Endothelial cell of umbilical vein (primary cell): ENCODE measurements around the gene LIMD2. TPM values are rescaled to one million over a fixed set of nuclear protein-coding genes. Genes with fewer than 3 reads are reported as not detected.

Experiments used
- BruUV-seq: library from RNA; stranded (reverse); fragments of 400-500 nt; replicated peaks from 2 replicates; lab custom pipeline; 2021; lab: Mats Ljungman, UMichigan
- CTCF ChIA-PET: fragments of 300-600, 350-600 bp; sonication (Branson Sonifier 250); formaldehyde crosslinking; loops from one replicate; lab custom pipeline; 2021; ENCODE audit warnings: antibody characterized with exemption, inconsistent platforms; lab: Charles Lee
- POLR2A ChIA-PET: fragments of 300-600, 350-600 bp; sonication (Branson Sonifier 250); formaldehyde crosslinking; loops from one replicate; lab custom pipeline; 2021; ENCODE audit warnings: antibody characterized with exemption, inconsistent platforms; lab: Charles Lee
- DNase-seq: peaks from one replicate; pipeline ENCODE4 v3.0.0-alpha.2; 2011; ENCODE audit warnings: low read depth, low spot score
- FAIRE-seq: peaks from 2 replicates; lab custom pipeline; 2011; peaks lifted over from hg19 to GRCh38; lab: Jason Lieb, UNC
- H2AFZ ChIP-seq: 2 replicates; pipeline ENCODE4 v1.6.0; 2012; ENCODE audit warnings: low read depth, low read length, control low read depth, inconsistent platforms
- H3K27ac ChIP-seq: 2 replicates; pipeline ENCODE4 v1.5.1; 2011; ENCODE audit warnings: low read depth, mild to moderate bottlenecking, control low read depth, low read length, moderate library complexity; ENCODE audit not compliant: insufficient read depth
- H3K27me3 ChIP-seq, 2 experiments: 2 replicates each; pipeline versions ENCODE4 v1.6.0 to v1.6.1; 2011; ENCODE audit warnings: low read length in 2 of 2, mixed read lengths in 1 of 2; ENCODE audit not compliant: control insufficient read depth in 2 of 2, insufficient read depth in 2 of 2
- H3K36me3 ChIP-seq, 2 experiments: 2 replicates in 1 of 2; 3 replicates in 1 of 2; pipeline ENCODE4 v1.5.1; 2011; ENCODE audit warnings: low read length in 2 of 2, mild to moderate bottlenecking in 1 of 2, moderate library complexity in 1 of 2; ENCODE audit not compliant: control insufficient read depth in 2 of 2, insufficient read depth in 2 of 2; ENCODE audit errors: extremely low read depth in 1 of 2
- H3K4me1 ChIP-seq: 3 replicates; pipeline ENCODE4 v1.5.1; 2011; ENCODE audit warnings: mild to moderate bottlenecking, low read length; ENCODE audit not compliant: control insufficient read depth, insufficient read depth; ENCODE audit errors: extremely low read depth
- H3K4me2 ChIP-seq: 2 replicates; pipeline ENCODE4 v1.6.1; 2011; ENCODE audit warnings: low read length, control low read depth, mixed read lengths; ENCODE audit not compliant: insufficient read depth
- H3K4me3 ChIP-seq, 3 experiments: fragments of 200-600 bp in 1 of 3; sonication (generic), shearing (Covaris generic) in 1 of 3; replicated peaks in 1 of 3; 2 replicates each; pipeline ENCODE4 v1.5.1; 2011 to 2016; ENCODE audit warnings: control low read depth in 3 of 3, low read length in 3 of 3, mild to moderate bottlenecking in 2 of 3, inconsistent platforms in 1 of 3, low read depth in 1 of 3, moderate library complexity in 1 of 3; ENCODE audit not compliant: insufficient read depth in 1 of 3
- H3K79me2 ChIP-seq: 2 replicates; pipeline ENCODE4 v1.6.0; 2012; ENCODE audit warnings: low read length, inconsistent platforms; ENCODE audit not compliant: control insufficient read depth, insufficient read depth
- H3K9ac ChIP-seq: replicated peaks from 2 replicates; pipeline ENCODE3; 2011; ENCODE audit warnings: low read length, control low read depth; ENCODE audit not compliant: insufficient read depth; ENCODE audit errors: extremely low read depth
- H3K9me1 ChIP-seq: replicated peaks from 3 replicates; pipeline ENCODE4 v1.6.0; 2011; ENCODE audit warnings: mild to moderate bottlenecking, low read length; ENCODE audit not compliant: control insufficient read depth, insufficient read depth; ENCODE audit errors: extremely low read depth
- H3K9me3 ChIP-seq: replicated peaks from 2 replicates; pipeline ENCODE4 v1.5.1; 2012; ENCODE audit warnings: low read length, inconsistent platforms; ENCODE audit not compliant: control insufficient read depth, insufficient read depth
- H4K20me1 ChIP-seq: replicated peaks from 2 replicates; pipeline ENCODE3; 2011; ENCODE audit warnings: mild to moderate bottlenecking, low read length; ENCODE audit not compliant: control insufficient read depth, insufficient read depth; ENCODE audit errors: extremely low read depth
- CTCF ChIP-seq, 2 donors: IDR thresholded peaks; 1 replicate in 1 of 2; 2 replicates in 1 of 2; pipeline ENCODE4 v1.5.1; 2011; ENCODE audit warnings: low read length in 2 of 2, mild to moderate bottlenecking in 2 of 2, moderate library complexity in 2 of 2, control low read depth in 1 of 2, inconsistent platforms in 1 of 2, low read depth in 1 of 2; ENCODE audit not compliant: insufficient read depth in 1 of 2; ENCODE audit errors: extremely low read depth in 1 of 2
- EZH2 ChIP-seq: IDR thresholded peaks from 2 replicates; pipeline ENCODE4 v1.6.1; 2012; ENCODE audit warnings: borderline replicate concordance, low read depth, mild to moderate bottlenecking, moderate library complexity, low read length, inconsistent platforms; ENCODE audit not compliant: severe bottlenecking
- FOS ChIP-seq: IDR thresholded peaks from 2 replicates; pipeline ENCODE4 v1.6.1; 2011; ENCODE audit warnings: mild to moderate bottlenecking, low read length, moderate library complexity, borderline replicate concordance; ENCODE audit not compliant: insufficient read depth
- GATA2 ChIP-seq: IDR thresholded peaks from 2 replicates; pipeline ENCODE4 v1.7.0; 2011; ENCODE audit warnings: low read depth, mild to moderate bottlenecking, moderate library complexity, mixed read lengths, low read length; ENCODE audit not compliant: insufficient read length, insufficient read depth
- JUN ChIP-seq: IDR thresholded peaks from 2 replicates; pipeline ENCODE4 v1.6.1; 2011; ENCODE audit warnings: borderline replicate concordance, low read depth; ENCODE audit not compliant: insufficient read length, insufficient read depth
- MAX ChIP-seq: IDR thresholded peaks from 2 replicates; pipeline ENCODE4 v1.6.1; 2011; ENCODE audit not compliant: insufficient read depth, insufficient read length
- MYC ChIP-seq: IDR thresholded peaks from one replicate; pipeline ENCODE4 v1.6.1; 2011; ENCODE audit warnings: mild to moderate bottlenecking, low read depth, low read length
- POLR2A ChIP-seq: IDR thresholded peaks from 2 replicates; pipeline ENCODE4 v1.6.1; 2012; ENCODE audit warnings: low read depth, mild to moderate bottlenecking, control low read depth, low read length
- POLR2AphosphoS5 ChIP-seq: IDR thresholded peaks from 2 replicates; pipeline ENCODE4 v1.6.1; 2012; ENCODE audit warnings: low read depth, mild to moderate bottlenecking, control low read depth, low read length, moderate library complexity; ENCODE audit not compliant: insufficient read depth
- dilution Hi-C: fragments of 300-500 bp; cut with MboI; formaldehyde crosslinking; loops from one replicate; pipeline ENCODE4 v1.15.0; 2019; ENCODE audit warnings: low sequenced_read_pairs; ENCODE audit not compliant: extremely low pct_ligation_motif_present
- intact Hi-C: fragments of 100-400 bp; cut with micrococcal nuclease; formaldehyde crosslinking; loops from one replicate; pipeline ENCODE4 v1.10.0; 2022
- polyA plus RNA-seq, 4 experiments: library from polyadenylated mRNA; depleted of rRNA in 3 of 4; stranded (reverse) in 3 of 4; unstranded in 1 of 4; fragments of >200 nt; gene quantifications; 2 replicates each; pipeline versions ENCODE4 v1.2.1 to v1.2.3, GENCODE V29; 2011 to 2012; ENCODE audit warnings: missing spikeins in 1 of 4
- total RNA-seq: library from RNA; stranded (reverse); gene quantifications from 2 replicates; pipeline ENCODE4 v1.2.3, GENCODE V29; 2021

Gene LIMD2
- total and polyA plus RNA-seq, 2 donors (not counting 3 experiments of a cell fraction or from before 2014, with no cell fraction given) = 69.0 to 83.9 TPM

- Histone ChIP-seq H3K9me1 (no peaks in the 10 kb centered on the region), H3K36me3 (peaks cover 0 to 12% of the 10 kb centered on the region in 2 experiments), H3K4me3 (no peak overlapping the region), H3K79me2 (peaks cover 7% of the 10 kb centered on the region), H2AFZ (no peak overlapping the region), H3K4me1 (peaks cover 19% of the 10 kb centered on the region), H3K27me3 (no peaks in the 10 kb centered on the region), H3K27ac (no peak overlapping the region), H3K4me2 (no peak overlapping the region), H3K9ac (no peak overlapping the region), H4K20me1 (no peaks in the 10 kb centered on the region), H3K9me3 (no peaks in the 10 kb centered on the region)
- BruUV-seq = no TSS peak
- ChIA-PET CTCF (no interaction called here), POLR2A (no interaction called here)
- TF ChIP-seq CTCF (IDR thresholded peaks at IDR 0.05; ENCODE audit: extremely low read depth in 1 of 2, insufficient read depth in 1 of 2, low read depth in 1 of 2, low read length in 2 of 2) (no peak), POLR2AphosphoS5 (no peak), POLR2A (no peak), MYC (no peak), EZH2 (no peak), JUN (no peak), FOS (no peak), MAX (no peak), GATA2 (no peak)
- FAIRE-seq (no peak), DNase-seq (no peak)
- dilution Hi-C loops = no loop called here
- intact Hi-C loops = no loop called here
Observed at GRCh38 chr17:63704259-63704576, 4.3 kb upstream of the LIMD2 start.
